Measurements from ENCODE around the gene SERP2.

SERP2 gene

DNA sequence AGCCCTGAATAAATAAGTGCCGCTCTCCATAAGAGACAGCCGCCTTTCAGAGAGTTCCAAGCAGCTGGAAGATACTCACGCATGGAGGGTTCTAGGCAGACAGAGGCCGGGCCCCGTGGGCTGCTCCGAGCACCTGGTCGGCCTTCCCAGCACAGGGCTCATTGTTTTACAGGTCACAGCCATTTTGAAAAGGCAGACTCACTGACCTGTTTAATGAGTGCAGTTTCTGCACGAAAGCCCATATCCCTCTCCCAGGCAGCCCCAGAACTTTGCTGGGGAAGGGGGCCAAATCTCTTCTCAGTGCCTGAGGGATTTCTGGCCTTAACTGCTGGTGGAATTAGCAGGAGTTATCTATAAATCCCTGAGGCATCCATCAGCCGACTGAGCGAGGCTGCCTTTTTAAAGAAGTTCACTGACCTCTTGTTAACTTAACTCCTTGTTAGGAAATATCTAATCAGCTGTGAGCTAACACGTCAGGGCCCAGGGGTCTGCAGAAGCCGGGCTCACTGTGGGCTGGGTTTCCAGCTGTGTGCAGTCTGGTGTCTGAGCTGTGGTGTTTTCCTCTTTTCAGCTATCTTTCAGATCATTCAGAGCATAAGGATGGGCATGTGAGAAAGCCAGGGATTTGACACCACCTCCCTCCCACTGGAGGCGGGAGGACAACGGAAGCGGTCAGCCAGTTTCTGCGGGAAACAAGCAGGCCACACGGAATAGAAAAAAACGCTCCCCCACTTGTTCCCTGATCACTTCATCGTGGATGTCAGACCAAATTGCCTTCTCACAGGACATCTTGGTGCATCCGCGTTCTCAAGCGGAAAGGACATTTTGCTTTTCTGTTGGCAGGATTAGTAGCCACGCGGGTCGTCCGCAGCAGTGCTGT, 23.3 kb downstream of the SERP2 start:
- no peak overlapping the region for H3K4me2 ChIP-seq (ENCODE audit: insufficient read depth, low read length, poor library complexity, severe bottlenecking)
- H2AFZ ChIP-seq (ENCODE audit: low read length), result peak overlapping the region; percentile 86
- DNase-seq (ENCODE audit: low spot score), result peak; percentile 78
- no peaks in the 10 kb centered on the region for H3K79me1 ChIP-seq (ENCODE audit: low read depth, low read length)
- no peak overlapping the region for H4K8ac ChIP-seq (ENCODE audit: low read depth, low read length)
- H2BK120ac ChIP-seq (ENCODE audit: low read depth, low read length), result no peak overlapping the region
- no peak overlapping the region for H2BK12ac ChIP-seq (ENCODE audit: low read length)
- no peak overlapping the region for H2BK5ac ChIP-seq (ENCODE audit: low read length)
- no peak overlapping the region for H4K91ac ChIP-seq (ENCODE audit: low read depth, low read length, poor library complexity)
- H3K14ac ChIP-seq (ENCODE audit: low read length), result no peak overlapping the region
- H3K9ac ChIP-seq (ENCODE audit: low read depth, low read length, poor library complexity), result no peak overlapping the region
- no peaks in the 10 kb centered on the region for H3K36me3 ChIP-seq (replicated peaks in 1 of 2; ENCODE audit: control insufficient read depth in 2 of 2, insufficient read depth in 2 of 2, low read length in 2 of 2)
- peaks cover 19 to 23% of the 10 kb centered on the region in 2 donors for H3K4me1 ChIP-seq (ENCODE audit: control insufficient read depth in 2 of 2, insufficient read depth in 1 of 2, low read depth in 1 of 2, low read length in 2 of 2)
- no peak overlapping the region for H3K23ac ChIP-seq (ENCODE audit: low read depth, low read length, poor library complexity)
- no CpG with 5 or more reads among the region's 26 CpGs for WGBS, 2 donors (ENCODE audit: extremely low coverage in 2 of 2, insufficient read length in 2 of 2, insufficient replicate concordance in 1 of 2)
- H3K4ac ChIP-seq (ENCODE audit: low read length), result no peak overlapping the region
- peak overlapping the region; percentile 94 for H3K27ac ChIP-seq (replicated peaks; ENCODE audit: low read length)
- H3K9me3 ChIP-seq (replicated peaks in 1 of 2; ENCODE audit: control insufficient read depth in 2 of 2, insufficient read depth in 1 of 2, low read depth in 1 of 2, low read length in 2 of 2), result no peaks in the 10 kb centered on the region
- no peak overlapping the region for H2AK5ac ChIP-seq (ENCODE audit: low read depth, low read length)
- no peaks in the 10 kb centered on the region for H3K27me3 ChIP-seq (ENCODE audit: control insufficient read depth in 3 of 3, insufficient read depth in 3 of 3, low read depth in 1 of 3, low read length in 3 of 3)
- H3K4me3 ChIP-seq (ENCODE audit: low read length in 2 of 2), result peak overlapping the region in 1 of 2 donors; percentile 14
- peak overlapping the region; percentile 60 for H3K18ac ChIP-seq (ENCODE audit: low read length)
- no peak overlapping the region for H2BK15ac ChIP-seq (ENCODE audit: low read length)

- Histone ChIP-seq H4K91ac (ENCODE audit: low read depth, low read length, poor library complexity) (no peak overlapping the region), H2BK12ac (ENCODE audit: low read length) (no peak overlapping the region), H4K8ac (ENCODE audit: low read depth, low read length) (no peak overlapping the region), H3K36me3 (replicated peaks in 1 of 2; ENCODE audit: control insufficient read depth in 2 of 2, insufficient read depth in 2 of 2, low read length in 2 of 2) (no peaks in the 10 kb centered on the region), H3K4me3 (ENCODE audit: low read length in 2 of 2) (no peak overlapping the region), H3K14ac (ENCODE audit: low read length) (no peak overlapping the region), H2BK120ac (ENCODE audit: low read depth, low read length) (no peak overlapping the region), H3K4me2 (ENCODE audit: insufficient read depth, low read length, poor library complexity, severe bottlenecking) (no peak overlapping the region), H2AFZ (ENCODE audit: low read length) (peak overlapping the region; percentile 86), H3K9ac (ENCODE audit: low read depth, low read length, poor library complexity) (no peak overlapping the region), H3K4ac (ENCODE audit: low read length) (no peak overlapping the region), H3K18ac (ENCODE audit: low read length) (peak overlapping the region; percentile 13), H3K4me1 (ENCODE audit: control insufficient read depth in 2 of 2, insufficient read depth in 1 of 2, low read depth in 1 of 2, low read length in 2 of 2) (peaks cover 19 to 27% of the 10 kb centered on the region in 2 donors), H3K23ac (ENCODE audit: low read depth, low read length, poor library complexity) (no peak overlapping the region), H2BK5ac (ENCODE audit: low read length) (no peak overlapping the region), H3K9me3 (replicated peaks in 1 of 2; ENCODE audit: control insufficient read depth in 2 of 2, insufficient read depth in 1 of 2, low read depth in 1 of 2, low read length in 2 of 2) (no peaks in the 10 kb centered on the region), H2BK15ac (ENCODE audit: low read length) (no peak overlapping the region), H2AK5ac (ENCODE audit: low read depth, low read length) (no peak overlapping the region), H3K27me3 (ENCODE audit: control insufficient read depth in 3 of 3, insufficient read depth in 3 of 3, low read depth in 1 of 3, low read length in 3 of 3) (no peaks in the 10 kb centered on the region), H3K79me1 (ENCODE audit: low read depth, low read length) (no peaks in the 10 kb centered on the region), H3K27ac (replicated peaks; ENCODE audit: low read length) (peak overlapping the region; percentile 94)
- no peak for DNase-seq (ENCODE audit: low spot score)
- WGBS, 2 donors (ENCODE audit: extremely low coverage in 2 of 2, insufficient read length in 2 of 2, insufficient replicate concordance in 1 of 2), result no CpG with 5 or more reads among the region's 3 CpGs
These were observed 24.2 kb downstream of the SERP2 start for GRCh38 chr13:44397766-44398223.

DNA sequence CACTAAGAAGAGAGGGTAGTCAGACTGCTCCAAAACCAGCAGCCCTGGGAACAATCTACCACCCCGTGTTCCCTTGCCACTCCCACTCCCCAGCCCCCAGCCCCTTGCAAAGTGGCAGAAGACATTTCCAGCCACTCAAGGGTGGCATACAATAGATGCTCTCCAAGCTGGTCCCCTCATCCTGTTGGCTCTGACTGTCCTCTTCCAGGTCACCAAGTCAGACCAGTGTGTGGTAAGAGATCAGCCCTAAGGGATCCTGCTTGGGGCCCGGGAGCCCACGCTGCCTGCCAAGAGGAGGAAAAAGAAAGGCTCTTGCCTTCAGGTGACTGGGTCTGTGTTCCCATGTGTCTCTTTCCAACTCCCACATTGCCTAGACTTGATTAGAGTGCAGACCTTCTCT, 25.0 kb downstream of the SERP2 start:
- peaks cover 25 to 35% of the 10 kb centered on the region in 2 donors for H3K4me1 ChIP-seq (ENCODE audit: control insufficient read depth in 2 of 2, insufficient read depth in 1 of 2, low read depth in 1 of 2, low read length in 2 of 2)
- H3K36me3 ChIP-seq (replicated peaks in 1 of 2; ENCODE audit: control insufficient read depth in 2 of 2, insufficient read depth in 2 of 2, low read length in 2 of 2), result no peaks in the 10 kb centered on the region
- no peak overlapping the region for H2BK5ac ChIP-seq (ENCODE audit: low read length)
- H2BK120ac ChIP-seq (ENCODE audit: low read depth, low read length), result no peak overlapping the region
- H3K9ac ChIP-seq (ENCODE audit: low read depth, low read length, poor library complexity), result no peak overlapping the region
- H2AK5ac ChIP-seq (ENCODE audit: low read depth, low read length), result peak overlapping the region; percentile 50
- no peaks in the 10 kb centered on the region for H3K27me3 ChIP-seq (ENCODE audit: control insufficient read depth in 3 of 3, insufficient read depth in 3 of 3, low read depth in 1 of 3, low read length in 3 of 3)
- H3K4me2 ChIP-seq (ENCODE audit: insufficient read depth, low read length, poor library complexity, severe bottlenecking), result no peak overlapping the region
- H3K4ac ChIP-seq (ENCODE audit: low read length), result no peak overlapping the region
- no peak for DNase-seq (ENCODE audit: low spot score)
- no peak overlapping the region for H2AFZ ChIP-seq (ENCODE audit: low read length)
- no peak overlapping the region for H3K27ac ChIP-seq (replicated peaks; ENCODE audit: low read length)
- H3K14ac ChIP-seq (ENCODE audit: low read length), result no peak overlapping the region
- no peak overlapping the region for H3K23ac ChIP-seq (ENCODE audit: low read depth, low read length, poor library complexity)
- H4K8ac ChIP-seq (ENCODE audit: low read depth, low read length), result no peak overlapping the region
- H2BK12ac ChIP-seq (ENCODE audit: low read length), result no peak overlapping the region
- WGBS, 2 donors (ENCODE audit: extremely low coverage in 2 of 2, insufficient read length in 2 of 2, insufficient replicate concordance in 1 of 2), result no CpG with 5 or more reads among the region's 3 CpGs
- no peaks in the 10 kb centered on the region for H3K9me3 ChIP-seq (replicated peaks in 1 of 2; ENCODE audit: control insufficient read depth in 2 of 2, insufficient read depth in 1 of 2, low read depth in 1 of 2, low read length in 2 of 2)
- peak overlapping the region; percentile 69 for H3K18ac ChIP-seq (ENCODE audit: low read length)
- no peak overlapping the region for H3K4me3 ChIP-seq (ENCODE audit: low read length in 2 of 2)
- no peak overlapping the region for H4K91ac ChIP-seq (ENCODE audit: low read depth, low read length, poor library complexity)
- no peaks in the 10 kb centered on the region for H3K79me1 ChIP-seq (ENCODE audit: low read depth, low read length)
- H2BK15ac ChIP-seq (ENCODE audit: low read length), result no peak overlapping the region

DNA sequence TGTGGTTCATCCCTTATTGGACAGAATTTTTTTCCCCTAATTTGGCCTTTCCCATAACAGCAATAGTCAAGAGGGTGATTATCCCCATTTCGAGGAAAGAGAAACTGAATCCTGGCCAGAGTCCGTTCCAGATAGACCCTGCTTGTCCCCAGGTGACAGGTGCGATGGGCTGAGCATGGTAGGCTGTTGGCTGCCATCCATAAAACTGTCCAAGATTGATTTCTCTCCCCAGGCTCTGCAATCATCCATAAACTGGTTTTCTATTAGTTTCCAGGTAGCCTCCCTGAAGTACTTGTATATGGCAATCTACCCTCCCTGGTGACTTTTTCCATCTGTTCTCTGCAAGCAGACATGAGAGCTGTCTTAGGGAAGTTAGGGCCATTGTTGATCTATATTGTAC, 25.4 kb downstream of the SERP2 start:
- DNase-seq (ENCODE audit: low spot score), result no peak
- no peaks in the 10 kb centered on the region for H3K79me1 ChIP-seq (ENCODE audit: low read depth, low read length)
- H2AK5ac ChIP-seq (ENCODE audit: low read depth, low read length), result peak overlapping the region; percentile 50
- no peak overlapping the region for H3K4me2 ChIP-seq (ENCODE audit: insufficient read depth, low read length, poor library complexity, severe bottlenecking)
- H2BK5ac ChIP-seq (ENCODE audit: low read length), result no peak overlapping the region
- no peaks in the 10 kb centered on the region for H3K27me3 ChIP-seq (ENCODE audit: control insufficient read depth in 3 of 3, insufficient read depth in 3 of 3, low read depth in 1 of 3, low read length in 3 of 3)
- no peak overlapping the region for H3K18ac ChIP-seq (ENCODE audit: low read length)
- H3K4me1 ChIP-seq (ENCODE audit: control insufficient read depth in 2 of 2, insufficient read depth in 1 of 2, low read depth in 1 of 2, low read length in 2 of 2), result peaks cover 30 to 37% of the 10 kb centered on the region in 2 donors
- WGBS, 2 donors (ENCODE audit: extremely low coverage in 2 of 2, insufficient read length in 2 of 2, insufficient replicate concordance in 1 of 2), result no CpG with 5 or more reads among the region's 3 CpGs
- no peaks in the 10 kb centered on the region for H3K36me3 ChIP-seq (replicated peaks in 1 of 2; ENCODE audit: control insufficient read depth in 2 of 2, insufficient read depth in 2 of 2, low read length in 2 of 2)
- no peak overlapping the region for H2AFZ ChIP-seq (ENCODE audit: low read length)
- no peak overlapping the region for H4K91ac ChIP-seq (ENCODE audit: low read depth, low read length, poor library complexity)
- no peak overlapping the region for H3K4me3 ChIP-seq (ENCODE audit: low read length in 2 of 2)
- H3K14ac ChIP-seq (ENCODE audit: low read length), result no peak overlapping the region
- no peak overlapping the region for H3K23ac ChIP-seq (ENCODE audit: low read depth, low read length, poor library complexity)
- no peaks in the 10 kb centered on the region for H3K9me3 ChIP-seq (replicated peaks in 1 of 2; ENCODE audit: control insufficient read depth in 2 of 2, insufficient read depth in 1 of 2, low read depth in 1 of 2, low read length in 2 of 2)
- H2BK15ac ChIP-seq (ENCODE audit: low read length), result no peak overlapping the region
- H2BK12ac ChIP-seq (ENCODE audit: low read length), result no peak overlapping the region
- no peak overlapping the region for H3K9ac ChIP-seq (ENCODE audit: low read depth, low read length, poor library complexity)
- no peak overlapping the region for H4K8ac ChIP-seq (ENCODE audit: low read depth, low read length)
- H3K4ac ChIP-seq (ENCODE audit: low read length), result no peak overlapping the region
- no peak overlapping the region for H3K27ac ChIP-seq (replicated peaks; ENCODE audit: low read length)
- no peak overlapping the region for H2BK120ac ChIP-seq (ENCODE audit: low read depth, low read length)

Measured in neuronal stem cell (in vitro differentiated cells).